Stimulated activated CD8-positive, alpha-beta memory T cell treated with anti-CD3 and anti-CD28 coated beads, Interleukin-7, amount 100 ng/mL, for 24 hours (primary cell): Measurements from ENCODE around the gene AR.
"Not testable (repeated sequence)": the region's sequence is repeated elsewhere in the genome, so short reads cannot be mapped to it uniquely, and the experiment has no call there.

ENCODE experiments used
- DNase-seq: peaks from one replicate; pipeline ENCODE4 v3.0.0-alpha.2; 2020; ENCODE audit warnings: low read depth

AR gene

DNA sequence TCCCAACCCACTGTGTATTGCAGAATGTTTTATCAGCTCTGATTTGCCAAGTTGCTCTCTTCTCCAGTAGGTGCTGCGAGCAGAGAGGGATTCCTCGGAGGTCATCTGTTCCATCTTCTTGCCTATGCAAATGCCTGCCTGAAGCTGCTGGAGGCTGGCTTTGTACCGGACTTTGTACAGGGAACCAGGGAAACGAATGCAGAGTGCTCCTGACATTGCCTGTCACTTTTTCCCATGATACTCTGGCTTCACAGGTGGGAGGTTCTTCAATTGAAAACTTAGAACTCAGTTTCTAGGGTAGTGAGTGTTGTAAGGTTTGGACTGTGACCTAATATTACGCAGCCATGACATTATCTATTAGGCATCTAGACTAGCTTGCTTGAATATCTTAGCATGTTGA lies 24.9 kb downstream of the AR start:
- no peak for DNase-seq

GRCh38 chrX:67570839-67571238 lies 27.0 kb downstream of the AR start:
- no peak for DNase-seq

- DNase-seq, result no peak
Measured at GRCh38 chrX:67574696-67575095, 30.9 kb downstream of the AR start.

DNA sequence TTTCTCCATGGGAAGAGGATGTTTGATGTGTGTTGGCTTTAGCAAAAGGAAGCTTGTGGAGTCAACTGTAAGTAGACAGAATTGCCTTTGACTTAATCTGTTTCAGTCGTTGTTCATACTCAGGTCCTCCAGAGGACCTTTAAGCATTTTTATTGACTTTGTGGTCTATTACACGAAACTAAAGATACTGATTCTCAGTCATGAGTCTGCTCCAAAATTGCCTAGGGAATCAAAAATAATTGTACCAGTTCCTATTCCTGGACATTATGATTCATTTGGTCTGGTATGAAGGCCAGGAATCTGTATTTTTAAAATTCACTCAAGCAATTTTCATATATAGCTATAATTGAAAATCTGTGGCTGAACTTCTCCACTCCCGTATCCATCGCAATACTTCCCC lies 38.6 kb downstream of the AR start:
- no peak for DNase-seq

DNA sequence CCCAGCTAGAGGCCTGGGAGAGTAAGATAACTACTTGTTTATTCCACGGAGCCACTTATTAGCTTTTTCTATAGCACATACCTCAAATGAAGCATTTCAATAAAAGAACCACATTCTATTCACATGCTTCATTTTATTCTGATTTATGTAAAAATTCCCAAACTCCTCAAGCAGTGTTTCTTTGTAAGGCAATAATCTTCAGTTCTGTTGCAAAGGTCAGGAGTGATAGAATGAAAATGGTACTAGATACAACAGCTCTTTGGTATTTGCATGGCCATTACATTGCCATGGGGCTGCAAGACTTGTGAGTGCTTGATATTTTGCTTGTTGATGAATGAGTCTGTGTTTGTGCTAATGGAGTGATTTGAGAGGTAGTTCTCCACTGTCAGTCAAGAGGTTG lies 39.4 kb downstream of the AR start:
- no peak for DNase-seq

- no peak for DNase-seq
Measured at GRCh38 chrX:67585401-67585800, 41.6 kb downstream of the AR start.

- DNase-seq, result no peak
Measured at GRCh38 chrX:67587946-67588624, 44.3 kb downstream of the AR start.

- DNase-seq, result no peak
Measured at GRCh38 chrX:67596839-67597790, 53.3 kb downstream of the AR start.

DNA sequence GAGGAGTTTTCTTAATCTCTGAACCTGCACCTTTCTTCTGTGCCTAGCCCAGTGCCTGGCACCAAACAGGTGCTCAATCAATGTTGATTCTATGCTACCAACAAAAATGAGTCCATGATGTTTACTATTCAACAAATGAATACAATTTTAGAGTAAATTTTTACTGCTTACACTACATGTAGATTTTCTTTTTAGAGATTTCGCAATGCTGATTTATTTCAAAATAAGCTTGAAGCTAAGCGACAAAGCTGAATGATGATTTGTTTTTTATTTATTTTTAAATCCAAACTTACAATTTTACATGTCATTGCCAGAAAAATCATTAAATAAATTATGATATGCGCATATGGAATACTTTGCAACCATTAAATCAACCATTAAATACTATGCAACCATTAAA lies 55.7 kb downstream of the AR start:
- no peak for DNase-seq

- DNase-seq, result no peak
Measured at GRCh38 chrX:67601771-67602170, 58.0 kb downstream of the AR start.

DNA sequence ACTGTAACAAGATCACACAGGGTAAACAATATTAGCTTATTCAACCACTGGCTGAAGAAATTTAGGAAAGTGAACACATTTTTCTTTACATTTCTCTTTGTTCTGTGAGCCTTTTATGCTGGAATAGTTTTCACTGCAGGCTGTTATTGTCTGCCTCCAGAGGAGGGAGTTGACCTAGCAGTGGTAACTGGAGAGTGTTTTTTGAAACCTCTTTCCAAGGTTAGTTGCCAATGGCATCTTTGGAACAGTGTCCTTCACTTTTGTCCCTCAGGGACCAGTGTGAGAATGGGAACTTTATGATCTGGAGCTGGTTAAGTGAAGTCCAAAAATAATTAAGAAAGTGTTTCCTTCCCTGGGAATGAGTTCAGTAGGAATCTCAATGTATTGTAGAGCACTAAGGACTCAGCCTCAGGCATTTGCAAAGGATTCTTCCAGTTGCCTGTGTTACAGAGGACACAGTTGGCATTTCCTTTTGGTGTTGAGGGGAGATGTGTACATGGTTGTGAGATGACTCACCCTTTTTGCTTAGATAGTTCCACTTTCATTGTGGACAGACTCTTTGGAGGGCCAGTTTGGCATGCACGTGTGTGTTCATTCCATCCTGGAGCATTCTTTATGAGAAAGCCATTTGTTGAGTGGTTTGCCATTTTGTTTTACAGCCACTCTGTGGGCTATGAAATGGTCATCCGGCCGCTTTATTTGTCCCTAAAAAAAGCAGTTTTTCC lies 61.3 kb downstream of the AR start:
- no peak for DNase-seq

- DNase-seq, result no peak
Measured at GRCh38 chrX:67607466-67607865, 63.6 kb downstream of the AR start.

DNA sequence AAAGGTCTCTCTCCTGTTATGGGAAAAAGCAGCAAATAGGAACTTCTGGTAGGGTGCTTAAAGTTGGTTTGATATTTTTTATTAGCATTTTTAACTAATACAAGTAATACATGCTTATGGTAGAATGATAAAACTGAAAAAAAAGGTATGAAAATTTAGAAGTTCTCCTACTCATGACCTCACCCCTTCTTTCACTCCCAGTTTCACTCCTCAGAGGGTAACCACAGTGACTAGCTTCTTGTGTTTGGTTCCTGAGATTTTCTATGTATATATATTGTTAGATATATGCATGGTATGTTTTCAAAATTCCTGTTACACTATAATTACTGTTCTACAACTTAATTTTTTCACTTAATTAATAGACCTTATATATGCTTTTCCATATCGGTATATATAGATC lies 66.5 kb downstream of the AR start:
- no peak for DNase-seq

GRCh38 chrX:67612231-67612630 lies 68.4 kb downstream of the AR start:
- DNase-seq, result no peak

GRCh38 chrX:67613366-67613765 lies 69.5 kb downstream of the AR start:
- no peak for DNase-seq

GRCh38 chrX:67613996-67614395 lies 70.2 kb downstream of the AR start:
- no peak for DNase-seq

GRCh38 chrX:67614423-67614822 lies 70.6 kb downstream of the AR start:
- DNase-seq, result no peak

DNA sequence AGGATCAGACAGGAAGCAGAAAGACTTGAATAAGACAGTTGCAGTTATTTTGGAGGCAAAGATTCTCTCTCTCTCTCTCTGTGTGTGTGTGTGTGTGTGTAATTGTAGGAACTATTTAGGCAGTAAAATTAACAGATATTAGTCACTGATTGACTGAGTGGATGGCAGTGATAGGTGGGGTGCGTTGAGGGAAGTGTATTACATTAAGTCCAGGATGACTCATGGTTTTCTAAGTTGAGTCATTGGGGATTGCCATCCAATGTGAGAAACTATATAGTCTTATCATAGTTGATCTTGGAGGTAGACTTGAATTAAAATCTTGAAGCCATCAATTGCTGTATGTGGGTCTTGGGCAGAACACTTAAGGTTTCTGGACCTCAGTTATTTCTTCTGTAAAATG lies 75.4 kb downstream of the AR start:
- no peak for DNase-seq

- no peak for DNase-seq
Measured at GRCh38 chrX:67622053-67622585, 78.3 kb downstream of the AR start.

- no peak for DNase-seq
Measured at GRCh38 chrX:67624325-67624724, 80.5 kb downstream of the AR start.

DNA sequence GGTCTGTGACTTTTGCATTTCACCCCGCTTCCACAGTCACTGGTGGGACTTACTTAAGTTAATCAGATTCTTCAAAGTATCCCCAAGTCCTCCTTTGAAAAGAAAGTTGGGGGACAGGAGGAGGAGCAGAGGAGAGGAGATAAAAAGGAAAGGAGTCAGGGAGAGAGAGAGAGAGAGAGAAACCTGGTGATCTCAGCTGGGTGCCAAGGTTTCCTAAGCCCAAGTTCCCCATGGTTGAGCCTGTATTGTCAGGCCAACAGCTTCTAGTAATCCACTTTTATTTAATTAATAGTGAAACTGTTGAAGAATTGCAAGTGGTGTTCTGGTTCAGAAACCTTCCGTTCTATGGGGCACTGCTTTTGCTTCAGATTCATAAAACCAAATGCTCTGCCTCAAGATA lies 91.6 kb downstream of the AR start:
- DNase-seq, result no peak

DNA sequence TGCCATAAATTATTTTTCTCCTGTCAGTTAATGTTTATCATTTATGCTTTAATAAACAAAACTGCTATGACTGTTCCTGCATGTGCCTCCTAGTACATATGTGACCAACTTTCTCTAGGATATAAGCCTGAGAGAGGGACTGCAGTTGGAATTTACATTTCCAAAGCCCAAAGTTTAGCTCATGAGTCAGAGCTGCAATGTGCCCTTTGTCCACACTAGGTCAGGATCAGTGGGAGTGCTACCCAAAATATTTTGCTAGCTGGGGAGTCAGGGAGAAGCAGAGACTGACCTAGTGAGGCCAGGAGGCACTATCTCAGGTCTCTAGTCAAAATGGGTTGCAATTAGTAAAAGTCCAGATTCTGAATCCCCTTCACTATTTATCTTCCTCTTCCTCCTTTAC lies 92.7 kb downstream of the AR start:
- no peak for DNase-seq

DNA sequence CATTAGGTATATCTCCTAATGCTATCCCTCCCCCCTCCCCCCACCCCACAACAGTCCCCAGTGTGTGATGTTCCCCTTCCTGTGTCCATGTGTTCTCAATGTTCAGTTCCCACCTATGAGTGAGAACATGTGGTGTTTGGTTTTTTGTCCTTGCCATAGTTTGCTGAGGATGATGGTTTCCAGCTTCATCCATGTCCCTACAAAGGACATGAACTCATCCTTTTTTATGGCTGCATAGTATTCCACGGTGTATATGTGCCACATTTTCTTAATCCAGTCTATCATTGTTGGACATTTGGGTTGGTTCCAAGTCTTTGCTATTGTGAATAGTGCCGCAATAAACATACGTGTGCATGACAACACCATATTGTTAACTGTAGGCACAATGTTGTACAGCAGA lies 93.5 kb downstream of the AR start:
- DNase-seq, result not testable (repeated sequence)
